ENCODE data around the gene ZDHHC12.

Gene ZDHHC12

GRCh38 chr9:128731691-128732090 lies 7.8 kb upstream of the ZDHHC12 start:
- DNase-seq (ENCODE audit: low read depth): no peak

GRCh38 chr9:128731093-128731492 lies 7.2 kb upstream of the ZDHHC12 start:
- H3K4me3 ChIP-seq (ENCODE audit: control insufficient read depth, low read depth, low read length): no peak overlapping the region
- TF ChIP-seq, protein P1, sequence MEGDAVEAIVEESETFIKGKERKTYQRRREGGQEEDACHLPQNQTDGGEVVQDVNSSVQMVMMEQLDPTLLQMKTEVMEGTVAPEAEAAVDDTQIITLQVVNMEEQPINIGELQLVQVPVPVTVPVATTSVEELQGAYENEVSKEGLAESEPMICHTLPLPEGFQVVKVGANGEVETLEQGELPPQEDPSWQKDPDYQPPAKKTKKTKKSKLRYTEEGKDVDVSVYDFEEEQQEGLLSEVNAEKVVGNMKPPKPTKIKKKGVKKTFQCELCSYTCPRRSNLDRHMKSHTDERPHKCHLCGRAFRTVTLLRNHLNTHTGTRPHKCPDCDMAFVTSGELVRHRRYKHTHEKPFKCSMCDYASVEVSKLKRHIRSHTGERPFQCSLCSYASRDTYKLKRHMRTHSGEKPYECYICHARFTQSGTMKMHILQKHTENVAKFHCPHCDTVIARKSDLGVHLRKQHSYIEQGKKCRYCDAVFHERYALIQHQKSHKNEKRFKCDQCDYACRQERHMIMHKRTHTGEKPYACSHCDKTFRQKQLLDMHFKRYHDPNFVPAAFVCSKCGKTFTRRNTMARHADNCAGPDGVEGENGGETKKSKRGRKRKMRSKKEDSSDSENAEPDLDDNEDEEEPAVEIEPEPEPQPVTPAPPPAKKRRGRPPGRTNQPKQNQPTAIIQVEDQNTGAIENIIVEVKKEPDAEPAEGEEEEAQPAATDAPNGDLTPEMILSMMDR (conservative IDR thresholded peaks at IDR 0.05; ENCODE audit: control insufficient read depth, insufficient read depth, low read depth, low read length): no peak
- DNase-seq (ENCODE audit: low read depth): no peak

More at GRCh38 chr9:128731691-128732090, 7.8 kb upstream of the ZDHHC12 start:
- TF ChIP-seq, protein P1 (conservative IDR thresholded peaks at IDR 0.05; ENCODE audit: control insufficient read depth, insufficient read depth, low read depth, low read length): no peak
- no peak overlapping the region for H3K4me3 ChIP-seq (ENCODE audit: control insufficient read depth, low read depth, low read length)

DNA sequence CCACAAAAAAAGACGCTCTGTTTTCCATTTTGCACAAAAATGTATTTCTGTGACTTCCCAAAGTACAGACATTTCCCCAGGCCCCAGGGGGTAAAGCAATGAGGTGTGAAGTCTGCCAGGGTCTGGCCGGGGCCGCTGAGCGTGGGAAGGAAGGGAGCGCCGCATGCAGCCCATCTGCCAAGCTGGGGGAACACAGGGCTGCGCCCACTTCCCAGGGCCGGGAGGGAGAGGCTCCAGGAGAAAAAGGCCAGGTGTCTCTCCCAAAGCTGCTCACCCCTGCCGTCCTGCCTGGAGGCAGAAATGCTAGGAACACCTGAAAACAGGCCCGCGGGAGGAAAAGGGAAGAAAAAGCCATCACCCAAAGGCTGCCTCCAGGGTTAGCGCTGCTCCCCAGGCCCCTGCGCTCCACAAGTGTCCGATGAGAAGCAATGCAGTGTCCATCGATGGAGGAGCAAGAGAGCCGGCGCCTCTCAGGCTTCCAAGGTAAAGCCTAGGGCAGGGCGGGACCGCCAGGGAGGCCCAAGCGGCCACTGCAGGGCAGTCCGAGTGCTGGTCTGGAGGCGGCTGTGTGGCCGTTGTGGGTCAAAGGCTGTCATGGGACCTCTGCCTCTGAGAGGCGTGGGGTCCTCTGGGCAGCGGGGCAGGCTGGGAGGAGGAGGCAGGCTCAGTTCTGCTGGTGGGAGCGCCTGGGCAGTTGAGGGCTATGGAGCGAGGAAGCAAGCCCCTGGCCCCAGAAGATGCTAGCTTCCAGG lies 6.0 kb upstream of the ZDHHC12 start:
- TF ChIP-seq, protein P1 (conservative IDR thresholded peaks at IDR 0.05; ENCODE audit: control insufficient read depth, insufficient read depth, low read depth, low read length): no peak
- no peak for DNase-seq (ENCODE audit: low read depth)
- no peak overlapping the region for H3K4me3 ChIP-seq (ENCODE audit: control insufficient read depth, low read depth, low read length)

DNA sequence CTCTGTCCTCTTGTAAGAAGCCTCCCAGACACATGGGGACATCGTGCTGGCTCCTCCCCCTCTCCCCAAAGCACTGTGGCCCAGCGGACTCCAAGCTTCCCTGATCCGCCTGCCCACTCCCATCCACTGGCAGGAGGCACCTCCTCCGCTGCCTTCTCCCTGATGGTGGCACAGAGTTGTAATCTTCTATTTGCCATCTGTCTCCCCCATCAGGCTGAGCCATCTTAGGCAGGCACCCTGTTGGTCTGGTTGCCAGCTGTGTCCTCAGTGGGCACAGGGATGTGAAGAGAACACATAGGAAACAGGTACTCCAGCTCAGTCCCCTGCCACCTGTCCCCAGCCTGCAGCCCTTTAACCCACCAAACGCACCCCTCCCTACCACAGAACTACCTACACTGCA lies 5.4 kb upstream of the ZDHHC12 start:
- TF ChIP-seq, protein P1 (conservative IDR thresholded peaks at IDR 0.05; ENCODE audit: control insufficient read depth, insufficient read depth, low read depth, low read length): no peak
- no peak overlapping the region for H3K4me3 ChIP-seq (ENCODE audit: control insufficient read depth, low read depth, low read length)
- DNase-seq (ENCODE audit: low read depth): no peak

- TF ChIP-seq, protein P1 (conservative IDR thresholded peaks at IDR 0.05; ENCODE audit: control insufficient read depth, insufficient read depth, low read depth, low read length): no peak
- no peak overlapping the region for H3K4me3 ChIP-seq (ENCODE audit: control insufficient read depth, low read depth, low read length)
- no peak for DNase-seq (ENCODE audit: low read depth)
These were observed 4.4 kb upstream of the ZDHHC12 start for GRCh38 chr9:128728298-128728697.

DNA sequence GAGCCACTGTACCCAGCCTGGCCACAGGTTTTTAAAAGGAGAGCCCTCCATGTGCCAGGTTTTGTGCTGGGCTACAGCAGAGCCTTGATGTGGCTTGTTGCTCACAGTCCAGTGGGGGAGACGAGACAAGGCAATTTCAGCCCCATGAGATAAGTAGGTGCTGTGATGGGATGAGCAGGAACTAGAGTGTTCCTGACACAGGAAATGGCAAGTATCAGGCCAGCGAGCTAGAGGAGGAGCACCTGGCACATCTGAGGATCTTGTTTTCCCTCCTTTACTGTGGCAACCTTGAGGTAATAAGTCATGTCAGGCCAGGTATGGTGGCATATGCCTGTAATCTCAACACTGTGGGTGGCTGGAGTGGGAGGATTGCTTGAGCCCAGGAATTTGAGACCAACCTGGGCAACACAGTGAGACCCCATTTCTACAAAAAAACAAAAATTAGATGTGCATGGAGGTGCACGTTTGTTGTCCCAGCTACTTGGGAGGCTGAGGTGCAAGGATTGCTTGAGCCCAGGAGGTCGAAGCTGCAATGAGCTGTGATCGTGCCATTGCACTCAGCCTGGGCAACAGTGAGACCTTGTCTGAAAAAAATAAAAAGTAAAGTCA lies 3.8 kb upstream of the ZDHHC12 start:
- DNase-seq (ENCODE audit: low read depth): no peak
- TF ChIP-seq, protein P1 (conservative IDR thresholded peaks at IDR 0.05; ENCODE audit: control insufficient read depth, insufficient read depth, low read depth, low read length): no peak
- H3K4me3 ChIP-seq (ENCODE audit: control insufficient read depth, low read depth, low read length): no peak overlapping the region

Measured in fibroblast of mammary gland (primary cell).